Kidney epithelial cell (primary cell): ENCODE data around the gene POLD2. TPM values are rescaled to one million over a fixed set of nuclear protein-coding genes. Genes with fewer than 3 reads are reported as not detected.

ENCODE experiments used
- DNase-seq: peaks from one replicate; pipeline ENCODE4 v3.0.0-alpha.2; 2010; ENCODE audit warnings: low read depth
- H3K27me3 ChIP-seq: 2 replicates; pipeline ENCODE4 v1.6.0; 2011; ENCODE audit warnings: low read length; ENCODE audit not compliant: control insufficient read depth, insufficient read depth
- H3K36me3 ChIP-seq: 2 replicates; pipeline ENCODE4 v1.5.1; 2011; ENCODE audit warnings: low read length; ENCODE audit not compliant: control insufficient read depth, insufficient read depth
- H3K4me3 ChIP-seq: 2 replicates; pipeline ENCODE4 v1.5.1; 2011; ENCODE audit warnings: low read depth, mild to moderate bottlenecking, control low read depth, low read length
- CTCF ChIP-seq: IDR thresholded peaks from 2 replicates; pipeline ENCODE4 v1.5.1; 2011; ENCODE audit warnings: mild to moderate bottlenecking, moderate library complexity, low read length, control low read depth, inconsistent platforms; ENCODE audit not compliant: insufficient read depth, poor library complexity, severe bottlenecking
- total RNA-seq: library from RNA; depleted of rRNA; stranded (reverse); fragments of >200 nt; gene quantifications from 2 replicates; pipeline ENCODE4 v1.2.3, GENCODE V29; 2015

POLD2 gene
- total RNA-seq, 1 donor from 2014 or later = 73.0 TPM

GRCh38 chr7:44119829-44120380 is 3.4 kb downstream of the POLD2 start:
- Histone ChIP-seq H3K4me3 (no peak overlapping the region), H3K36me3 (peaks cover 2% of the 10 kb centered on the region), H3K27me3 (no peaks in the 10 kb centered on the region)
- DNase-seq = no peak
- no peak for TF ChIP-seq CTCF

GRCh38 chr7:44117801-44118429 is 5.4 kb downstream of the POLD2 start:
- DNase-seq = no peak
- Histone ChIP-seq H3K27me3 (no peaks in the 10 kb centered on the region), H3K4me3 (no peak overlapping the region), H3K36me3 (peaks cover 2% of the 10 kb centered on the region)
- TF ChIP-seq CTCF = no peak

- DNase-seq = no peak
- H3K36me3 ChIP-seq = peaks cover 2% of the 10 kb centered on the region
- no peaks in the 10 kb centered on the region for H3K27me3 ChIP-seq
Measured at GRCh38 chr7:44116789-44117666, 6.3 kb downstream of the POLD2 start.

GRCh38 chr7:44116087-44116788 is 7.1 kb downstream of the POLD2 start:
- Histone ChIP-seq H3K36me3 (peaks cover 2% of the 10 kb centered on the region), H3K4me3 (no peak overlapping the region), H3K27me3 (no peaks in the 10 kb centered on the region)
- DNase-seq = no peak
- no peak for TF ChIP-seq CTCF

More at GRCh38 chr7:44116789-44117666, 6.3 kb downstream of the POLD2 start:
- no peak overlapping the region for H3K4me3 ChIP-seq
- no peak for TF ChIP-seq CTCF

- Histone ChIP-seq H3K4me3 (no peak overlapping the region), H3K27me3 (no peaks in the 10 kb centered on the region), H3K36me3 (peaks cover 3% of the 10 kb centered on the region)
- no peak for TF ChIP-seq CTCF
- DNase-seq = no peak
Measured at GRCh38 chr7:44114586-44115310, 8.6 kb downstream of the POLD2 start.
